Ectodermal cell (in vitro differentiated cells): ENCODE data around the gene NLRC5.

Source experiments
- H3K27ac ChIP-seq: 2 replicates; pipeline ENCODE4 v1.7.0; 2013; ENCODE audit warnings: mild to moderate bottlenecking, low read depth, low read length; ENCODE audit not compliant: insufficient read depth, poor library complexity, severe bottlenecking
- H3K27me3 ChIP-seq: 2 replicates; pipeline ENCODE4 v1.7.0; 2013; ENCODE audit warnings: mild to moderate bottlenecking, low read length; ENCODE audit not compliant: insufficient read depth, control insufficient read depth, poor library complexity, severe bottlenecking
- H3K36me3 ChIP-seq: one replicate; pipeline ENCODE4 v1.7.0; 2013; ENCODE audit warnings: low read length; ENCODE audit not compliant: control insufficient read depth, insufficient read depth
- H3K4me1 ChIP-seq: one replicate; pipeline ENCODE4 v1.7.0; 2013; ENCODE audit warnings: low read length; ENCODE audit not compliant: control insufficient read depth, insufficient read depth
- H3K4me3 ChIP-seq: 2 replicates; pipeline ENCODE4 v1.7.0; 2013; ENCODE audit warnings: low read depth, low read length, control low read depth; ENCODE audit not compliant: insufficient read depth
- H3K9me3 ChIP-seq: 2 replicates; pipeline ENCODE4 v1.7.0; 2013; ENCODE audit warnings: mild to moderate bottlenecking, low read length, moderate library complexity; ENCODE audit not compliant: control insufficient read depth
- WGBS, 2 experiments: methylation state at CpG; one replicate each; pipeline ENCODE4 v1.1.7; 2013; ENCODE audit warnings: missing lambda C conversion rate in 2 of 2; 5-methylcytosine and 5-hydroxymethylcytosine counted together

Gene NLRC5

DNA sequence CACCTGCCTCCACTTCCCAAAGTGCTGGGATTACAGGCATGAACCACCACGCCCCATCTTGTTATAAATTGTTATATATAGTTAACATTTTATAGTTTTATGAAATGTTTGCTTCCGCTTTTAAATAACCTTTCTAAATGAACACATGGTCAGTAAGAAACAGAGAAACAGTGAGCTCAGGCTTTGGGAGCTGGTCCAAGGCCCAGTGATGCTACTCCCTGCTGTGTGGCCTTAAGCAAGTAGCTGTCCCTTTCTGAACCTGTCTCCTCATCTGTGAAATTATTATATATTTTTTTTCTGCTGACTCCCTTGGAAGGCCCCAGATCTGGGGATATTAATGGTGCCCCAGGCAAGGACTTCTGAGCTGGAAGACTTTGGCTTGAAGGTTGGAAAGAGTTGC is 122.1 kb downstream of the NLRC5 start:
- peaks cover 14% of the 10 kb centered on the region for H3K4me1 ChIP-seq
- H3K27me3 ChIP-seq: no peaks in the 10 kb centered on the region
- H3K27ac ChIP-seq: no peak overlapping the region
- H3K9me3 ChIP-seq: no peaks in the 10 kb centered on the region
- no peak overlapping the region for H3K4me3 ChIP-seq
- no peaks in the 10 kb centered on the region for H3K36me3 ChIP-seq
- 100% methylated on average over 1 of the region's 2 CpGs for whole genome bisulfite sequencing, 2 experiments

GRCh38 chr16:57112403-57113041 is 123.2 kb downstream of the NLRC5 start:
- 88 to 90% methylated on average over 10 of the region's 10 CpGs for WGBS, 2 experiments
- Histone ChIP-seq H3K36me3 (no peaks in the 10 kb centered on the region), H3K9me3 (no peaks in the 10 kb centered on the region), H3K27me3 (no peaks in the 10 kb centered on the region), H3K4me1 (peaks cover 14% of the 10 kb centered on the region), H3K4me3 (no peak overlapping the region), H3K27ac (no peak overlapping the region)

- no peaks in the 10 kb centered on the region for H3K9me3 ChIP-seq
- 94 to 96% methylated on average over 14 of the region's 14 CpGs for WGBS, 2 experiments
- peaks cover 14% of the 10 kb centered on the region for H3K4me1 ChIP-seq
- no peak overlapping the region for H3K27ac ChIP-seq
- no peaks in the 10 kb centered on the region for H3K36me3 ChIP-seq
- H3K4me3 ChIP-seq: no peak overlapping the region
- no peaks in the 10 kb centered on the region for H3K27me3 ChIP-seq
Measured at GRCh38 chr16:57113042-57113453, 123.7 kb downstream of the NLRC5 start.

DNA sequence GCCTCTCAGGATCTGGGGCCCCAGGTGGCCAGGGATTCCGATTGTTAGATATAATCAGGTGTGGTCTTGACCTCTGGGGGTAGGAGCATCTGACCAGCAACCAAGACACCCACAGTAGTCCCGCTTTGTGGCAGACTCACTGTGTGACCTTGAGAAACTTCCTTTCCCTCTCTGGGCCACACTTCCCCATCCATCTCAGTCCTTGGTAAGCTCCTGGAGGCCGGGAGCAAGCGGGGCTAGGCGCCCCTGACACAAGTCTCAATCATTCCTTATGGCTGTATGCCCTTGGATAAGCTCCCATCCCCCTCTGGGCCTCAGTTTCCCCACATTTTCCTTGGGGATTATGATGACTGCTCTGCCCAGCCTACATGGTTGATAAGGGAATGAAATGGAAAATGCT is 124.3 kb downstream of the NLRC5 start:
- no peaks in the 10 kb centered on the region for H3K27me3 ChIP-seq
- no peaks in the 10 kb centered on the region for H3K9me3 ChIP-seq
- H3K4me3 ChIP-seq: no peak overlapping the region
- peaks cover 14% of the 10 kb centered on the region for H3K4me1 ChIP-seq
- 93 to 96% methylated on average over 5 of the region's 5 CpGs for whole genome bisulfite sequencing, 2 experiments
- H3K36me3 ChIP-seq: no peaks in the 10 kb centered on the region
- no peak overlapping the region for H3K27ac ChIP-seq

- Histone ChIP-seq H3K27me3 (no peaks in the 10 kb centered on the region), H3K9me3 (no peaks in the 10 kb centered on the region), H3K27ac (peak overlapping the region; percentile 45), H3K36me3 (no peaks in the 10 kb centered on the region), H3K4me1 (peaks cover 14% of the 10 kb centered on the region), H3K4me3 (peak overlapping the region; percentile 1)
- WGBS, 2 experiments: 44 to 52% methylated on average over 10 of the region's 10 CpGs
Measured at GRCh38 chr16:57115168-57115513, 125.8 kb downstream of the NLRC5 start.

- Histone ChIP-seq H3K27ac (peak overlapping the region; percentile 45), H3K4me1 (peaks cover 14% of the 10 kb centered on the region), H3K4me3 (no peak overlapping the region), H3K27me3 (no peaks in the 10 kb centered on the region), H3K36me3 (no peaks in the 10 kb centered on the region), H3K9me3 (no peaks in the 10 kb centered on the region)
- WGBS, 2 experiments: 47 to 53% methylated on average over 25 of the region's 25 CpGs
Measured at GRCh38 chr16:57115514-57116182, 126.3 kb downstream of the NLRC5 start.

GRCh38 chr16:57118461-57119084 is 129.2 kb downstream of the NLRC5 start:
- no peaks in the 10 kb centered on the region for H3K36me3 ChIP-seq
- 95 to 96% methylated on average over 2 of the region's 2 CpGs for WGBS, 2 experiments
- H3K9me3 ChIP-seq: no peaks in the 10 kb centered on the region
- H3K4me3 ChIP-seq: no peak overlapping the region
- H3K27ac ChIP-seq: no peak overlapping the region
- H3K4me1 ChIP-seq: peaks cover 14% of the 10 kb centered on the region
- no peaks in the 10 kb centered on the region for H3K27me3 ChIP-seq

- Histone ChIP-seq H3K36me3 (no peaks in the 10 kb centered on the region), H3K4me3 (no peak overlapping the region), H3K4me1 (peaks cover 7% of the 10 kb centered on the region), H3K27me3 (no peaks in the 10 kb centered on the region), H3K27ac (no peak overlapping the region), H3K9me3 (no peaks in the 10 kb centered on the region)
- WGBS, 2 experiments: 94 to 96% methylated on average over 7 of the region's 7 CpGs
Measured at GRCh38 chr16:57123216-57123973, 134.0 kb downstream of the NLRC5 start.

GRCh38 chr16:57123974-57124674 is 134.8 kb downstream of the NLRC5 start:
- WGBS, 2 experiments: 90 to 92% methylated on average over 11 of the region's 11 CpGs

More at GRCh38 chr16:57123974-57124674, 134.8 kb downstream of the NLRC5 start:
- Histone ChIP-seq H3K9me3 (no peaks in the 10 kb centered on the region), H3K4me1 (peaks cover 7% of the 10 kb centered on the region), H3K36me3 (no peaks in the 10 kb centered on the region), H3K4me3 (no peak overlapping the region), H3K27me3 (no peaks in the 10 kb centered on the region), H3K27ac (no peak overlapping the region)
